Effector CD4-positive, alpha-beta T cell (primary cell): ENCODE measurements around the gene CREB5.
"Not testable (repeated sequence)": the region's sequence is repeated elsewhere in the genome, so short reads cannot be mapped to it uniquely, and the experiment has no call there.

Experiments
- DNase-seq: peaks from one replicate; pipeline ENCODE4 v3.0.0-alpha.2; 2020

CREB5 gene

DNA sequence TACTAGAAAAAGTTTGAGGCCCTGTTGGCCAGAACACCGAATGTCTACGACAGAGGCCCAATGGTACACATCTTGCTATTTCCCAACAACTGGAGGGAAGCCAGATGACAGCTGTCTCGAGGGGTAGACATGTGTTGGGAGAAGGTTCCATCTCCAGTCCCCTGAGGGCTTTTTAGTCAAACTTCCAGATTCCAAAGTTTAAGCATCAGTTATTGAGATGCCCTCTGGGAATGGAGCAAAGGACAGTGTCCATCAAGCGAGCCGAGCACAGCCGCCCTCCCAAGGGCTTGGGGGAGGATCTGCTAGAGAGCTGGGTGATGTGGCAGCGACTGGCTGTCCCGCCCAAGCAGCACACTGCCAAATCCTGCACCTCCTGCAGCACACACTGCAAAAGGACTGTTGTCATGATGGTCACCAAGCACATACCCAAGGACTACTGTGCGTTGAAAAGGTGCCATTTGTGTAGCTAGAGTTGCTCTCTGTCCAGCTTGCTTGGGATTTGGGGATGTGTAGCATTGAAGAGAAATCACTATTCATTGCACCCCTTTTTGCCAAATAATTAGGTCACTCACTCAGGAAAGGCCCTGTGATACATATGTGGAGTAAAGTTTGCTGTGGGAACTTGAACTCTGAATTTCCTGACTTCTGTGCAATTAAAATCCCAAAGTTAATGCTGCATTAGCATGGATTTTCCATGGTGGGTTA lies 381.2 kb downstream of the CREB5 start:
- DNase-seq = no peak

DNA sequence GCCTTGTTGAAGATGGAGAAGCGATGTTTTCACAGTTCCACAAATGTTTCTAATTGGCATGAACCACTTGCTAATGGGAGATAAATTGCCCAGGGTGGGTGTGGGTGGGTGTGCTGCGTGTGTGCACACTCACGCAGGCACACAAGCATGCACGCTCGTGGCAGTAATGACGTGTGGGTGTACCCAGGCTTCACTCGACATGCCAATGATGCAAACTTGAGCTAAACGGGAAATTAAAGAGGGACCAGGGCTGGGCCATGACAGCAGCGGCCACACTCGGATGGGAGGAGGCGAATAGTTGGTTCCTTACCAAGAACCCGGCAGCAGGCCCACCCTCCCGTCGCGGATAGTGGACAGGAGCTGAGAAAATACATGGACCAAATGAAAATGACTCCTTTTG lies 386.0 kb downstream of the CREB5 start:
- no peak for DNase-seq

DNA sequence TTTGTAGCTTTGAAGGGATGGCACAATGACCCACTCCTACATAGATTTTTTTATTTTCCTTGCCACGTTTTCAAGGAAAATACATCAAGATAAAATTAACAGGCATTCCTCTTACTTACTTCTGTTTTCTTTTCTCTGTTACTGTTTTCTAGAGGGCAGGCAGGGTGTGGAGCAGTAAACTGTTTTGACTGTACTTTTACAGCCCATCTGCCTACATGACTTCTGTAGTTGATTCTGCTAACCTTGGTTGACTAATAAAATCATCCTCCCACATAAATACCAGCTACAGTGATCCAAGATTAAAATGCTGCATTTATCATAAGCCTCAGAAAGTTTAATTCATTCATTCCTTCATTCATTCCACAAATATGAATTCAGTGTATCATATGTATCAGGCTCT lies 387.3 kb downstream of the CREB5 start:
- no peak for DNase-seq

DNA sequence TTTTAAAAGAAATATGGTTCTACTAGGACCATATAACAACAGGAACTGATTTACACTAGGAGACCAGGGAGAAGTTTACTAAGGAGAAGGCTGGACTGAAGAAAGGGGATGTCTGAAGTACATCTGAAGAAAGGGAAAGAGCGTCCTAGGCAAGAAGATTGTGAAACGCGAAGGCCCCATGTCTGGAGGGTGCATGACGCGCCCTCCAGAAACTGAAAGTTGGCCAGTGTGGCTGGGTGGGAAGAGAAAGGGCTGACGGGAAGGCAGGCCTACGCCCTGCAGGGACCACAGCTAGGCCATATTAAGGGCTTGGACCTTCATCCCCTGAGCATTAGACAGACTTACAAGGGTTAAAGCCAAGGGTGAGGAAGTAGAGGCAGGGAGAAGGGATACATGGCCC lies 387.8 kb downstream of the CREB5 start:
- DNase-seq = no peak

GRCh38 chr7:28802450-28802849 lies 390.1 kb downstream of the CREB5 start:
- no peak for DNase-seq

DNA sequence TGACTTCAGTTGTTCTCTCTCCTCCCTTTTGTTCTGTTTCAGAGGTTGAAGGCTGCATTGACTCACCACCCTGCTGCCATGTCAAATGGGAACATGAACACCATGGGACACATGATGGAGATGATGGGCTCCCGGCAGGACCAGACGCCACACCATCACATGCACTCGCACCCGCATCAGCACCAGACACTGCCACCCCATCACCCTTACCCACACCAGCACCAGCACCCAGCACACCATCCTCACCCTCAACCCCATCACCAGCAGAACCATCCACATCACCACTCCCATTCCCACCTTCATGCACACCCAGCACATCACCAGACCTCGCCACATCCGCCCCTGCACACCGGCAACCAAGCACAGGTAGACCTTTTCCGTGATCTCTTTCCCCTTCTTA lies 391.8 kb downstream of the CREB5 start:
- no peak for DNase-seq

DNA sequence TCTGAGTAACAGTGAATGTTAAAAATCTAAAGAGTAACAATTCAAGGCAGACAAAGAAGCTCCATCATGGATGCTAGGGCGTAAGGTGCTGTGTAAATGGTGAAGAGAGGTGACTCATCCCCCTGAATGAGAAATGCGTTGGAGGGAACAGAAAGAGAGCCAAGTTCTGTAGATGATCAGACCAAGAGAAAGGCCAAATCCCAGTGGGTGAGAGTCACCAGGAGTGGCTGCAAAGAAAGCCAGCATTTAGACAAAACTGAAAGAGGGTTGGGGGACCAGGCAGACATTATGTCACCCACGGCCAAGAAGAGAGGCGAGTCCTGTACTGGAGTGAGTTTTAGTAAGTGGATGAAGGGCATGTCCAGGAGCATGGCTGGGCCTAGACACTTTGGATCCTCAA lies 392.7 kb downstream of the CREB5 start:
- no peak for DNase-seq

GRCh38 chr7:28806841-28807240 lies 394.5 kb downstream of the CREB5 start:
- DNase-seq = no peak

DNA sequence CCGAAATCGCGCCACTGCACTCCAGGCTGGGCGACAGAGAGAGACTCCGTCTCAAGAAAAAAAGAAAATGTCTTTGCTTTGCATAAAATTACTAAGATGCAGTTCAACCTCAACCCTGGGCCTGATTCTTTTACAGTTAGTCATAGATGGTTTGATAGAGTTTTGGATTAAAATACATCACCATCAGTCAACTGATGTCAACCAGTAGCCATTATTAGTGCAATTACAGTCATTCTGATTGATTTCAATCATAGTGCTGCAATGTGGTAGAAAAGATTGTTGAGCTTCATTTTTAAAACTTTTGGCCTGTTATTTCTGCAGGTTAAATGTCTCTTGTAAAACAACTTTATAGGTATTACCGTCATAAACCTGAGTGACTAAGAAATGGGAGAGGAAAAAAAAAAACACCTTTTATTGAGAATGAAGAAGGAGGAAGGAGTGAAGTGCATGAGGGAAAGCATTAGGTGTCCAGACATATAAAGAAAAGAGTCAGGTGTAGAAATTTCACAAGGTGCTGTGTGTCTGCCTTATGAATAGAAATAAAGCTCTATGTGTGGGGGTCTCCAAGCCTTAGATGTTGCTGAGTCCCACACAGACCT lies 395.2 kb downstream of the CREB5 start:
- no peak for DNase-seq

GRCh38 chr7:28808796-28809533 lies 396.6 kb downstream of the CREB5 start:
- no peak for DNase-seq

DNA sequence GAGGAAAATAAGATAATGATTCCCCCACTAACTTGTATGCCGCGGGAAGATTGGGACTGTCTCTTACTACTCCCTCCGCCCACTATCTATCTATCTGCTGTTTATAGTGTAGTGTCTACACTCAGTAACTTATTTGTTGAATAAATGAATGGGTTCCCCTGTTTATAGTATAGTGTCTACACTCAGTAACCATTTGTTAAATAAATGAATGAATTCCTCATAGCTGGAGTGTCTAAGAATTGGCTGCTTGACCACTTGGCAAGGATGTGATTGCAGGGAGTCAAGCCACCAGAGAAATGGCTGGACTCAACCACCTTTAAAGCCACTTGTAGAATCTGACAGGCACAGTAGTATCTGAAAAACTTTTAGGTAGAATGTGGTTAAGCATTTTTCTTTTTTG lies 398.7 kb downstream of the CREB5 start:
- DNase-seq = no peak

DNA sequence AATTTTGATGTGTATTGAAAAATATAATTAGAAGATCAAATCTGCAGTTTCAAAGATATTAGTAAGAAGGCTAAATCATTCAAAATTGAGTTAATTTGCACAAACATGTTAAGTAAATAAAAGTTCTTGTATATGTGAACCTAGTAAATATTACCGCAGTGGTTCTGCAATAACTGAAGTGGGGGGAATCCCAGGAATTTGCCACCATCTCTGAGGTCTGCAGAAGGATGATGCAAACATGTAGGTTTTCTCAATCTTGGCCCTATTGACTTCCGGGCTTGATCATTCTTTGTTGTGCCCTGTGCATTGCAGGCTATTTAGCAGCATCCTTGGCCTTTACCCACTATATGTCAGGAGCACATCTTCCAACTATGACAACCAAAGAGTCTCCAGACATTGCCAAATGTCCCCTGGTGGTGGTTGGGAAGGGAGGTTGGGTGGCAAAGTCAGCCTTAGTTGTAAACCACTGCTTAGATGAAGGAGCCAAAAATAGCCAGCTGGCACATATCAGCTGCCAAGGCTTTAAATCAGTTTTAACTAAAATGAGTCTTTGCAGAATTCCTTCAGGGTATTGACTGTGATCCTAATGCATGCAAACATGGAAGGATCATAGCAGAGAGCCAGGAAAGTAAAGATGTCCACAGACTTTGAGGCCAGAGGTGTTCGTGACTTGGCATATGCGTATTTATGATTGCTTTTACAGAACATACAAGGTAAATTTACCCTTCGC lies 399.5 kb downstream of the CREB5 start:
- DNase-seq = no peak

DNA sequence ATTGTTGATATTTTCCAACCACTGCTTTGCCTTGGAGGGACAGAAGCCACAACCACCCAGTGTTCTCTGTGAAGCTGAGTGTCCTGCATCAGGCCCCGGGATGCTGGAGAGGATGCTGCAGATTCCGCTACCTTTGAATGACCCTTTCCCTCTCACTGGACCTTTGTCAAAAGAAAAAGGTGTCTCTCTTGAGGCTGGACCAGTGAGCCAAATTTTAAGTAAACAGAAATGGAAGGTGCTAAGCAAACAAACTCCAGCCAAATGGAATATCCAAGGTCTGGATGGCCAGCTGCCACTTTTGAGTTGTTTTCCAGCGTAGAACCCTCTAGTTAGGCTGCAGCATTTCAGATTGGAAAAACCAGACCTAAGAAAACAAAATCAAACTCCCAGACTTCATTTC lies 400.3 kb downstream of the CREB5 start:
- no peak for DNase-seq

GRCh38 chr7:28813243-28813962 lies 401.1 kb downstream of the CREB5 start:
- DNase-seq = no peak

- no peak for DNase-seq
Measured at GRCh38 chr7:28815369-28815927, 403.1 kb downstream of the CREB5 start.

DNA sequence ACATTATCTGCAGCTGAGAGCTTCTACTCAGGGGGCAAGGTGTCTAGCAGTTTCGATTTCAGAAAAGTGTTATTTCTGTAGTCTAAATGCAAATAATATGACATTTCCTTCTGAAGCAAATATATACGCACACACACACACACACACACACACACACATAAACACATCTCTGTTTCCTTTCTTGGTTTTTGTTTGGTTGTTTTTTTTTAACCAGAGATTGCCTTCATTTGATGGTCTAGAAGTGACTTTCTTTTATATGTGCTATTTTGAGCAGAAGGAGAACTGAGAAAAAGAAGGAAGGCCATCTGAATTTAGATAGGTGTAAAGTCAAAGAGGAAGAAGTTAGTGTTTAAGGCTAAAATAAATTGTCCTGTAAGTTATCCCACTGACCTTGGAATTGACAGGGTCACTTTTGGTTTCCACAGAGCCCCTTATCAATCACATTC lies 403.6 kb downstream of the CREB5 start:
- no peak for DNase-seq

DNA sequence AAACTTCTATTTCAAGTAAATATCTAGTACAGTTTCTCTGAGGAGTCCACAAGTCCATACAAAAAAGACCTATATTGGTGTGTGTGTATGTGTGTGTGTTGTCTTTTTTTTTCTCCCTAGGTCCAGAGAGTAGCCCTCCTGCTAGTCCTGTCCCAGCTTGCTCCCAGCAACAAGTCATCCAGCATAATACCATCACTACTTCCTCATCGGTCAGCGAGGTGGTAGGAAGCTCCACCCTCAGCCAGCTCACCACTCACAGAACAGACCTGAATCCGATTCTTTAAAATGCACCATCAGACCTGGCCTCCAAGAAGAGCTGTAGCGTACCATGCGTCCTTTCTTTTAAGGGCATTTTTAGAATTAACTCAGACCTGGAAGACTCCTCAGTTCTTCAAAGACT lies 406.7 kb downstream of the CREB5 start:
- DNase-seq = no peak

DNA sequence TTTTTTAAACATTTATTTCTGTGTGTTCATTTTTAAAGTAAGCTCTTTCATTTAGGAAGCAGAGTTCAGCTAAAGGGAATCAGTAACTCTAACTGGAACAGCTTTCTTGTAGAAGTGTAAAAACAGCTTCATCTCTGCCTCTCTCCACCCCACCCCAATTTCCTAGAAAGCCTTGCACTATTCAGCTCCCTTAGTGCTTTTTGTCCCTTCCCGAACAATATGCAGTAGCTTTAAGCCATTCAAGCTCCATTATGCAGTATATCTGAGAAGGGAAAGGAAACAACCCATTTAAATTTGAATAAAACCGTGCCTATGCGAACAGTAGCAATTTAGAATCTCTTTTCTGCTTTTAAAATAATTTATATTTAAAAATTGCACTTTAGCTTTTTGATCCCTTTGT lies 411.3 kb downstream of the CREB5 start:
- no peak for DNase-seq

DNA sequence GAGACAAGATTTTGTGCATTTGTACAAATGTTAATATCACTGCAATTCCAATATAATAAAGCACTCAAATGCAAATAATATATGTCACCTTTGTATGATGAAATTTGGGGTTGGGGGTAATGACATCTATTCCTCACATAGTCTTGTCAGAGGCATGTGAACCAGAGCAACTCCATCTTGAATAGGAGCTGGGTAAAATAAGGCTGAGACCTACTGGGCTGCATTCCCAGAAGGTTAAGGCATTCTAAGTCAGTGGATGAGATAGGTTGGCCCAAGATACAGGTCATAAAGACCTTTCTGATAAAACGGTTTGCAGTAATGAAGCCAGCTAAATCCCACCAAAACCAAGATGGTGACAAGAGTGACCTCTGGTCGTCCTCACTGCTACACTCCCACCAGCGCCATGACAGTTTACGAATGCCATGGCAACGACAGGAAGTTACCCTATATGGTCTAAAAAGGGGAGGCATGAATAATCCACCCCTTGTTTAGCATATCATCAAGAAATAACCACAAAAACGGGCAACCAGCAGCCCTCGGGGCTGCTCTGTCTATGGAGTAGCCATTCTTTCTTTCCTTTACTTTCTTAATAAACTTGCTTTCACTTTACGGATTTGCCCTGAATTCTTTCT lies 413.6 kb downstream of the CREB5 start:
- not testable (repeated sequence) for DNase-seq

- no peak for DNase-seq
Measured at GRCh38 chr7:28830846-28831245, 418.5 kb downstream of the CREB5 start.

DNA sequence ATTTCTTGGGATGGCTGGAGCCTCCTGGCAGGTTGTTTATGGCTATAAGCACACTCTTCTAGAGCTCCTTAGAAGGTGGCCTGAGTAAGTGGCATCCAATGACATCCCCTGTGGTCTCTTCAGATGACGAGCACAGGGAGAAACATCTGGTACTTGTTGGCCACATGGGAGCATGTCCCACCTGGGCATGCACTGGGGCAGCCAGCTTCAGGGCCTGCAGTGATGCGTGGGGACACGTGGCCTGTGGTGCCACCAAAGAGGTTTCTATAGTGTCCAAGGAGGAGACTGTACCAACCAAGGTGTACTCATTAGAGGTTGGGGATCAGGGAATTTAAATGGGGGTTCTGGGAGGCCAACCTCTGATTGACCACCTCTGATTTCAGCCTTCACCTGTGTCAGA lies 420.4 kb downstream of the CREB5 start:
- no peak for DNase-seq

GRCh38 chr7:28835800-28836199 lies 423.5 kb downstream of the CREB5 start:
- DNase-seq = no peak
